OCI-LY1 (cell line): ENCODE measurements around the gene KLF4.
"Not testable (repeated sequence)": the region's sequence is repeated elsewhere in the genome, so short reads cannot be mapped to it uniquely, and the experiment has no call there.

Source experiments
- H2AFZ ChIP-seq: fragments of 200-600 bp; sonication (generic), shearing (Covaris generic); 2 replicates; pipeline ENCODE4 v1.6.0; 2014; ENCODE audit warnings: antibody characterized with exemption, mild to moderate bottlenecking, low read length
- H3F3A ChIP-seq: fragments of 200-600 bp; sonication (generic), shearing (Covaris generic); 2 replicates; pipeline ENCODE4 v1.6.0; 2014; ENCODE audit warnings: mild to moderate bottlenecking, antibody characterized with exemption, low read length, moderate library complexity; ENCODE audit not compliant: insufficient read depth
- H3K27ac ChIP-seq: fragments of 200-600 bp; sonication (generic); 2 replicates; pipeline ENCODE4 v1.5.1; 2014; ENCODE audit warnings: low read length, mixed run types, mild to moderate bottlenecking, low read depth; ENCODE audit not compliant: poor library complexity, severe bottlenecking
- H3K27me3 ChIP-seq: fragments of 200-600 bp; sonication (generic); 2 replicates; pipeline ENCODE4 v1.6.0; 2014; ENCODE audit warnings: antibody characterized with exemption, mild to moderate bottlenecking, low read length, moderate library complexity; ENCODE audit not compliant: insufficient read depth
- H3K36me3 ChIP-seq: fragments of 200-600 bp; sonication (generic); 2 replicates; pipeline ENCODE4 v1.6.1; 2014; ENCODE audit warnings: mild to moderate bottlenecking, antibody characterized with exemption, low read length, moderate library complexity, mixed read lengths; ENCODE audit not compliant: insufficient read depth
- H3K4me1 ChIP-seq: fragments of 200-600 bp; sonication (generic); 2 replicates; pipeline ENCODE4 v1.5.1; 2014; ENCODE audit warnings: mild to moderate bottlenecking, low read length, moderate library complexity; ENCODE audit not compliant: insufficient read depth, severe bottlenecking
- H3K4me2 ChIP-seq: fragments of 200-600 bp; sonication (generic), shearing (Covaris generic); 2 replicates; pipeline ENCODE4 v1.6.1; 2014; ENCODE audit warnings: low read length
- H3K4me3 ChIP-seq: fragments of 200-600 bp; sonication (generic); 2 replicates; pipeline ENCODE4 v1.5.1; 2014; ENCODE audit warnings: low read length, low read depth, mild to moderate bottlenecking, mixed read lengths; ENCODE audit not compliant: poor library complexity, severe bottlenecking
- H3K79me2 ChIP-seq: fragments of 200-600 bp; shearing (Covaris generic); 2 replicates; pipeline ENCODE4 v1.6.1; 2016; ENCODE audit warnings: mixed run types, low read length, mixed read lengths; ENCODE audit not compliant: insufficient read depth
- H3K9ac ChIP-seq: fragments of 200-600 bp; sonication (generic), shearing (Covaris generic); 2 replicates; pipeline ENCODE4 v1.6.1; 2014; ENCODE audit warnings: mild to moderate bottlenecking, low read length, mixed read lengths
- H3K9me2 ChIP-seq: fragments of 200-600 bp; sonication (generic), shearing (Covaris generic); 2 replicates; pipeline ENCODE4 v1.6.1; 2014; ENCODE audit warnings: low read depth, mild to moderate bottlenecking, low read length, mixed read lengths
- H3K9me3 ChIP-seq: fragments of 200-600 bp; shearing (Covaris generic); 2 replicates; pipeline ENCODE4 v1.6.1; 2014; ENCODE audit warnings: low read length, mixed read lengths
- H4K20me1 ChIP-seq: fragments of 200-600 bp; sonication (generic), shearing (Covaris generic); 2 replicates; pipeline ENCODE4 v1.6.0; 2016; ENCODE audit warnings: mild to moderate bottlenecking, low read length; ENCODE audit not compliant: insufficient read depth
- EZH2 ChIP-seq: fragments of 200-600 bp; sonication (generic), shearing (Covaris generic); IDR thresholded peaks from 2 replicates; pipeline ENCODE4 v1.8.0; 2017; ENCODE audit warnings: borderline replicate concordance, mixed run types, mild to moderate bottlenecking, antibody characterized with exemption, low read length, moderate library complexity, mixed read lengths
- TF ChIP-seq, protein P1 (sequence below): fragments of 200-600 bp; sonication (generic), shearing (Covaris generic); IDR thresholded peaks from 2 replicates; pipeline ENCODE4 v1.5.1; 2017; ENCODE audit warnings: mild to moderate bottlenecking, antibody characterized with exemption, low read length, moderate library complexity, mixed read lengths

Gene KLF4

GRCh38 chr9:107504585-107505455 is 15.3 kb upstream of the KLF4 start:
- no peak for TF ChIP-seq EZH2
- TF ChIP-seq, protein P1, sequence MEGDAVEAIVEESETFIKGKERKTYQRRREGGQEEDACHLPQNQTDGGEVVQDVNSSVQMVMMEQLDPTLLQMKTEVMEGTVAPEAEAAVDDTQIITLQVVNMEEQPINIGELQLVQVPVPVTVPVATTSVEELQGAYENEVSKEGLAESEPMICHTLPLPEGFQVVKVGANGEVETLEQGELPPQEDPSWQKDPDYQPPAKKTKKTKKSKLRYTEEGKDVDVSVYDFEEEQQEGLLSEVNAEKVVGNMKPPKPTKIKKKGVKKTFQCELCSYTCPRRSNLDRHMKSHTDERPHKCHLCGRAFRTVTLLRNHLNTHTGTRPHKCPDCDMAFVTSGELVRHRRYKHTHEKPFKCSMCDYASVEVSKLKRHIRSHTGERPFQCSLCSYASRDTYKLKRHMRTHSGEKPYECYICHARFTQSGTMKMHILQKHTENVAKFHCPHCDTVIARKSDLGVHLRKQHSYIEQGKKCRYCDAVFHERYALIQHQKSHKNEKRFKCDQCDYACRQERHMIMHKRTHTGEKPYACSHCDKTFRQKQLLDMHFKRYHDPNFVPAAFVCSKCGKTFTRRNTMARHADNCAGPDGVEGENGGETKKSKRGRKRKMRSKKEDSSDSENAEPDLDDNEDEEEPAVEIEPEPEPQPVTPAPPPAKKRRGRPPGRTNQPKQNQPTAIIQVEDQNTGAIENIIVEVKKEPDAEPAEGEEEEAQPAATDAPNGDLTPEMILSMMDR: no peak

DNA sequence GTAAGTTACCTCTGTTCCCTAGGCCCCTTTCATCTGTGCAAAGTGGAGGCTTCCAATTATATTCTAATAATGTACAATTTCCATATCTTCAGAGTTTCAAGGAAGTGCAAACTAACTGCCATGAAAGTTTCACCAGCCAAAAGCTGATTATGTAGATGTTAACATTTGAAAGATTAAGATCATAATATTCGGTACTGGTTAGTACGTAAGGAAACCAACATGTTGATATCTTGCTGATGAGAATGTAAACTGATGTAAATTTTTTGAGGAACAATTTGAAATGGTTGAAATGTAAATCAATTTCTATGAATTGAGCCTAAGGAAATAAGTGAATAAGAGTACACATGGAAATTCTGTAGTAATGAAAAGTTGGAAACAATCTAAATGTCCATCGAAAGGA is 12.9 kb upstream of the KLF4 start:
- Histone ChIP-seq H3K9me3 (no peaks in the 10 kb centered on the region), H3K27ac (no peak overlapping the region), H3F3A (no peaks in the 10 kb centered on the region)

More at GRCh38 chr9:107504585-107505455, 15.3 kb upstream of the KLF4 start:
- Histone ChIP-seq H3K27me3 (no peaks in the 10 kb centered on the region), H3K9me3 (no peaks in the 10 kb centered on the region), H3F3A (no peaks in the 10 kb centered on the region), H3K9ac (no peak overlapping the region), H3K79me2 (no peaks in the 10 kb centered on the region), H2AFZ (no peak overlapping the region), H3K4me1 (no peaks in the 10 kb centered on the region), H3K4me3 (no peak overlapping the region), H4K20me1 (no peaks in the 10 kb centered on the region), H3K36me3 (no peaks in the 10 kb centered on the region), H3K27ac (no peak overlapping the region), H3K9me2 (no peaks in the 10 kb centered on the region), H3K4me2 (no peak overlapping the region)

GRCh38 chr9:107500421-107501200 is 11.0 kb upstream of the KLF4 start:
- H3K4me1 ChIP-seq, H2AFZ ChIP-seq, H3K36me3 ChIP-seq, H3K79me2 ChIP-seq, H3K27me3 ChIP-seq, H3K27ac ChIP-seq, H3K9me3 ChIP-seq, H3K4me2 ChIP-seq, H3K9me2 ChIP-seq, H3K4me3 ChIP-seq, H3K9ac ChIP-seq, H3F3A ChIP-seq, H4K20me1 ChIP-seq: not testable (repeated sequence)

More for the DNA sequence above, 12.9 kb upstream of the KLF4 start:
- Histone ChIP-seq H4K20me1 (no peaks in the 10 kb centered on the region), H3K4me3 (no peak overlapping the region), H3K4me2 (no peak overlapping the region), H3K9me2 (no peaks in the 10 kb centered on the region), H3K36me3 (no peaks in the 10 kb centered on the region), H2AFZ (no peak overlapping the region), H3K4me1 (no peaks in the 10 kb centered on the region), H3K9ac (no peak overlapping the region), H3K27me3 (no peaks in the 10 kb centered on the region), H3K79me2 (no peaks in the 10 kb centered on the region)
- TF ChIP-seq, protein P1: no peak
- no peak for TF ChIP-seq EZH2
